ENCODE data around the gene CRHBP.
A peak's percentile ranks its signal among the peaks of the same experiment; 100 is the strongest.

Gene CRHBP

GRCh38 chr5:77012601-77013000, 59.8 kb downstream of the CRHBP start:
- Histone ChIP-seq H3K27ac (no peak overlapping the region), H3K27me3 (replicated peaks) (no peaks in the 10 kb centered on the region), H3K4me3 (ENCODE audit: low read depth, low read length) (no peak overlapping the region), H3K36me3 (replicated peaks) (no peaks in the 10 kb centered on the region)
- no peak for TF ChIP-seq CTCF (IDR thresholded peaks at IDR 0.05; ENCODE audit: low read depth, low read length, missing control alignments)
- in situ Hi-C loops (cut with HindIII; ENCODE audit: low pct_ligation_motif_present, low sequenced_read_pairs): no loop called here
- DNase-seq: no peak

GRCh38 chr5:77015938-77016569, 63.2 kb downstream of the CRHBP start:
- no peak overlapping the region for H3K4me3 ChIP-seq (ENCODE audit: low read depth, low read length)
- in situ Hi-C loops (cut with HindIII; ENCODE audit: low pct_ligation_motif_present, low sequenced_read_pairs): no loop called here
- H3K36me3 ChIP-seq (replicated peaks): no peaks in the 10 kb centered on the region
- DNase-seq: peak; percentile 56
- peak; percentile 42 for TF ChIP-seq CTCF (IDR thresholded peaks at IDR 0.05; ENCODE audit: low read depth, low read length, missing control alignments)
- H3K27ac ChIP-seq: no peak overlapping the region
- H3K27me3 ChIP-seq (replicated peaks): no peaks in the 10 kb centered on the region

GRCh38 chr5:77016962-77017361, 64.1 kb downstream of the CRHBP start:
- no peak overlapping the region for H3K27ac ChIP-seq
- H3K27me3 ChIP-seq (replicated peaks): no peaks in the 10 kb centered on the region
- in situ Hi-C loops (cut with HindIII; ENCODE audit: low pct_ligation_motif_present, low sequenced_read_pairs): no loop called here
- H3K36me3 ChIP-seq (replicated peaks): no peaks in the 10 kb centered on the region
- no peak overlapping the region for H3K4me3 ChIP-seq (ENCODE audit: low read depth, low read length)
- no peak for TF ChIP-seq CTCF (IDR thresholded peaks at IDR 0.05; ENCODE audit: low read depth, low read length, missing control alignments)
- DNase-seq: no peak

- in situ Hi-C loops (cut with HindIII; ENCODE audit: low pct_ligation_motif_present, low sequenced_read_pairs): no loop called here
- no peak for TF ChIP-seq CTCF (IDR thresholded peaks at IDR 0.05; ENCODE audit: low read depth, low read length, missing control alignments)
- no peak overlapping the region for H3K27ac ChIP-seq
- no peak overlapping the region for H3K4me3 ChIP-seq (ENCODE audit: low read depth, low read length)
- DNase-seq: no peak
- H3K27me3 ChIP-seq (replicated peaks): no peaks in the 10 kb centered on the region
- H3K36me3 ChIP-seq (replicated peaks): no peaks in the 10 kb centered on the region
Observed at GRCh38 chr5:77017668-77018067, 64.8 kb downstream of the CRHBP start.

All from brain microvascular endothelial cell (primary cell).